PC-3 (cell line): ENCODE measurements around the gene TSNAX.

Source experiments
- CTCF ChIP-seq: fragments of 300-600 bp; sonication (generic); conservative IDR thresholded peaks from 2 replicates; pipeline ENCODE4 v1.5.1; 2017; ENCODE audit warnings: antibody characterized with exemption, low read depth, mild to moderate bottlenecking, low read length
- EZH2 ChIP-seq: fragments of 300-600 bp; sonication (generic); IDR thresholded peaks from one replicate; pipeline ENCODE4 v1.6.1; 2017; ENCODE audit warnings: antibody characterized with exemption, mild to moderate bottlenecking, low read length; ENCODE audit not compliant: unreplicated experiment
- EZH2phosphoT487 ChIP-seq: fragments of 300-600 bp; sonication (generic); IDR thresholded peaks from 2 replicates; pipeline ENCODE4 v1.6.1; 2018; ENCODE audit warnings: mild to moderate bottlenecking, antibody characterized with exemption, low read length, borderline replicate concordance

GRCh38 chr1:231563247-231563646 lies 34.8 kb downstream of the TSNAX start:
- TF ChIP-seq CTCF (no peak), EZH2phosphoT487 (no peak), EZH2 (no peak)
